ENCODE measurements around the gene ZNF787. TPM values are rescaled to one million over a fixed set of nuclear protein-coding genes. Genes with fewer than 3 reads are reported as not detected.

Gene ZNF787
- total and polyA plus RNA-seq, 2 of the 4 experiments (the other 2 are of a cell fraction): 4.8 to 11.2 TPM

GRCh38 chr19:56124578-56124977 is 3.5 kb upstream of the ZNF787 start:
- Histone ChIP-seq H4K8ac (ENCODE audit: low read depth in 2 of 2, low read length in 2 of 2) (no peak overlapping the region), H4K20me1 (ENCODE audit: insufficient read depth, low read length) (peaks cover 9% of the 10 kb centered on the region), H4K91ac (ENCODE audit: insufficient read depth, low read depth, low read length) (no peak overlapping the region), H2AK9ac (replicated peaks; ENCODE audit: low read depth, low read length, poor library complexity) (no peak overlapping the region), H3K4ac (ENCODE audit: low read depth, low read length) (no peak overlapping the region), H3K79me1 (ENCODE audit: low read depth in 1 of 2, low read length in 2 of 2) (peaks cover 0 to 7% of the 10 kb centered on the region in 2 experiments; a peak in 2 of 4 replicates), H2AFZ (replicated peaks; ENCODE audit: low read length, poor library complexity) (no peak overlapping the region), H2BK20ac (ENCODE audit: low read depth, low read length) (no peak overlapping the region), H3K9me3 (ENCODE audit: control insufficient read depth, insufficient read depth, low read length) (no peaks in the 10 kb centered on the region), H3K36me3 (ENCODE audit: control insufficient read depth, insufficient read depth, low read length) (no peaks in the 10 kb centered on the region), H3K9me1 (ENCODE audit: insufficient read depth, low read length) (peaks cover 6% of the 10 kb centered on the region), H3K27ac (ENCODE audit: insufficient read depth, low read length) (no peak overlapping the region), H3K18ac (ENCODE audit: low read depth, low read length) (no peak overlapping the region), H3K4me2 (ENCODE audit: low read depth, low read length) (no peak overlapping the region), H4K5ac (ENCODE audit: low read depth, low read length) (no peak overlapping the region), H3K23ac (ENCODE audit: low read depth, low read length) (no peak overlapping the region), H3K4me3 (ENCODE audit: insufficient read depth, low read depth, low read length) (no peak overlapping the region), H3K27me3 (ENCODE audit: control insufficient read depth, insufficient read depth, low read length) (no peaks in the 10 kb centered on the region), H2BK15ac (ENCODE audit: low read depth, low read length) (no peak overlapping the region), H3K56ac (ENCODE audit: extremely low read depth, insufficient read depth, low read length) (no peak overlapping the region), H3K4me1 (ENCODE audit: control insufficient read depth, insufficient read depth, low read length) (peaks cover 7% of the 10 kb centered on the region), H2BK120ac (ENCODE audit: low read depth, low read length) (no peak overlapping the region), H3K14ac (replicated peaks; ENCODE audit: low read depth, low read length) (no peak overlapping the region), H2AK5ac (ENCODE audit: low read depth, low read length) (no peak overlapping the region), H3K9ac (ENCODE audit: low read depth, low read length) (no peak overlapping the region), H2BK5ac (ENCODE audit: low read depth, low read length, poor library complexity, severe bottlenecking) (no peak overlapping the region)
- WGBS, 2 experiments (ENCODE audit: extremely low coverage in 2 of 2, insufficient read length in 1 of 2): 84% methylated on average over 4 of the region's 4 CpGs; no CpG with 5 or more reads in 1 of the 2 experiments
- no TSS peak for BruUV-seq (replicated peaks)
- DNase-seq (no peak), ATAC-seq (ENCODE audit: low read depth) (no peak)
- CTCF ChIA-PET: no interaction called here
- in situ Hi-C loops (cut with MboI; ENCODE audit: low sequenced_read_pairs) (no loop called here), intact Hi-C loops (cut with micrococcal nuclease) (no loop called here), dilution Hi-C loops (cut with HindIII; ENCODE audit: low sequenced_read_pairs, unreplicated experiment) (no loop called here)
- TF ChIP-seq MXI1 (IDR thresholded peaks at IDR 0.05; ENCODE audit: borderline replicate concordance, low read depth, low read length) (no peak), CEBPB (IDR thresholded peaks at IDR 0.05; ENCODE audit: low read depth, low read length) (no peak), FOS (IDR thresholded peaks at IDR 0.05; ENCODE audit: low read depth, low read length) (no peak), MAZ (IDR thresholded peaks at IDR 0.05; ENCODE audit: borderline replicate concordance, low read depth, low read length) (no peak), RAD21 (IDR thresholded peaks at IDR 0.05; ENCODE audit: low read length) (no peak), SMC3 (IDR thresholded peaks at IDR 0.05; ENCODE audit: low read depth, low read length) (no peak), BHLHE40 (IDR thresholded peaks at IDR 0.05; ENCODE audit: low read depth, low read length) (no peak), NFE2L2 (IDR thresholded peaks at IDR 0.05; ENCODE audit: low read depth, low read length) (no peak), CHD1 (IDR thresholded peaks at IDR 0.05; ENCODE audit: low read depth, low read length) (no peak), MAFK (IDR thresholded peaks at IDR 0.05; ENCODE audit: low read depth, low read length) (no peak), RCOR1 (IDR thresholded peaks at IDR 0.05; ENCODE audit: insufficient replicate concordance, low read length) (no peak), ELK1 (IDR thresholded peaks at IDR 0.05; ENCODE audit: borderline replicate concordance, low read depth, low read length) (no peak), CTCF (conservative IDR thresholded peaks at IDR 0.05; ENCODE audit: low read depth, low read length) (no peak), RFX5 (IDR thresholded peaks at IDR 0.05; ENCODE audit: low read depth, low read length) (no peak), POLR2A (IDR thresholded peaks at IDR 0.05; ENCODE audit: low read depth, low read length) (no peak)
- TF ChIP-seq, protein P1, sequence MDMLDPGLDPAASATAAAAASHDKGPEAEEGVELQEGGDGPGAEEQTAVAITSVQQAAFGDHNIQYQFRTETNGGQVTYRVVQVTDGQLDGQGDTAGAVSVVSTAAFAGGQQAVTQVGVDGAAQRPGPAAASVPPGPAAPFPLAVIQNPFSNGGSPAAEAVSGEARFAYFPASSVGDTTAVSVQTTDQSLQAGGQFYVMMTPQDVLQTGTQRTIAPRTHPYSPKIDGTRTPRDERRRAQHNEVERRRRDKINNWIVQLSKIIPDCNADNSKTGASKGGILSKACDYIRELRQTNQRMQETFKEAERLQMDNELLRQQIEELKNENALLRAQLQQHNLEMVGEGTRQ (IDR thresholded peaks at IDR 0.05; ENCODE audit: low read depth, low read length): no peak
- POLR2A ChIA-PET (ENCODE audit: unreplicated experiment): interaction anchor here (0.5 kb wide), 1 partner anchor 45 kb away, joined by 7 read pairs; no protein-coding TSS in a partner anchor

Measured in IMR-90 (cell line).